HG03039 (cell line): ENCODE results near the gene SMURF1.
"Not testable (repeated sequence)": the region's sequence is repeated elsewhere in the genome, so short reads cannot be mapped to it uniquely, and the experiment has no call there.

Source experiments
- ATAC-seq: cut with Tn5 transposase; IDR thresholded peaks from one replicate; pipeline ENCODE4 v1.9.1; 2021; ENCODE audit warnings: mild to moderate bottlenecking, moderate library complexity; ENCODE audit not compliant: unreplicated experiment

SMURF1 gene

DNA sequence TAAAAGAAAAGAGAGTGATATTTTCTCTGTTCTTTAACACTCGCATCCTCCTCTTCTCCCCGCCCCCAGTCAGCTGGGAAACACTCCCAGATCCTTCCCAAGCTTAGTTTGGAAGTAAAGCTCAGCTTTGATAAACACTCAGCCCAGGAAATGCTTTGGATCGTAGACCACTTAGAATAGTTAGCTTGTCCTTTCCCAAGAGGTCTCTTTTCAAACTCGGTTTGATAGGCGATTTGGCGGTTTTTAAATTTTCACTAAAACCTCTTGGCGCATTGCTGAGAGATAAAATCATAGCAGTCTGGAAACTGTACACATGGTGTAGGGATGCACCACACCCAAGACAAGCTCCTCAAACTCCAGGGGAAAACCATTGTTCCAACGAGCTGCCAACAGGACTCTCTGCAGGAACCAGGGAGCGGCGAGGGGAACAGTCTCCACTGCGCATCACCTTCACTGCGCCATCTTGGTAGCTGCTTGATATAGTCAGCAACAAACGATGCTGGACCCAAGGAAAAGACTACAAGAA lies 22.3 kb downstream of the SMURF1 start:
- ATAC-seq: no peak

DNA sequence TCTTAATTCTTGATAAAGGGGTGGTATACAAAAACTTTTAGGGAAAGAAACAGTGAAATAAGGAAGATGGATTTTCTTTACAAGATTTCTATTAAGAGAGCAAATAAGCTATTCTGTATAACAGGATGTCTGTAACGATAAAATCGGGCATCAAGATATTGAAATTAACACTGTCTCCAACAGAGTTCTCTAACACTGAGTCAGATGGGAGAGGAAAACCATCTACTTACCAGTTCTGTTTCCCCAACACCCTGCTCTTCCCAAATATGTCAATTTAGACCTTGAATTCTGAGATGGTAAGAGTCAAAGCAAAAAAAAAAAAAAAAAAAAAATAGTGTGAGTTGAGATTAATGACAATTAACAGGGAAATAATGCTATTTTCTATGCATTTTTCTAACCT lies 23.0 kb downstream of the SMURF1 start:
- no peak for ATAC-seq

DNA sequence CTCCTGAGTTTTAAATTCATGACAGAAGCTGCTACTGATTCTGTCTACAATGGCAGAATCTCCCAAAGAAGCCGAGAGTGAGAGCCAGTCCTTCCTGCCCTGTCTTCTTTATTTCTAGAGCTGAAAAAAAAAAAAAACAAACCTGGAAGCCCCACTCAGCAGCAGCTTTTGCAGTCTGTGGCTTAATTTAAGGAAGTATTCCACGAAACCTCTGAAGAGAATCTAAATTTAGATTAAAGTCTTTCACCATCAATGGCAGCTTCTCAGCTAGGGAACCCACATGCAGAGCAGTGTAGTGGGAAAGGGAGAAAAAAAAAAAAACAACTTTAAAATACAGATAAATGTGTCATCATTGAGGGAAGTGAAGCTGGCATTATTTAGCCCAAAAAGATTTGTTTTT lies 23.4 kb downstream of the SMURF1 start:
- ATAC-seq: no peak

DNA sequence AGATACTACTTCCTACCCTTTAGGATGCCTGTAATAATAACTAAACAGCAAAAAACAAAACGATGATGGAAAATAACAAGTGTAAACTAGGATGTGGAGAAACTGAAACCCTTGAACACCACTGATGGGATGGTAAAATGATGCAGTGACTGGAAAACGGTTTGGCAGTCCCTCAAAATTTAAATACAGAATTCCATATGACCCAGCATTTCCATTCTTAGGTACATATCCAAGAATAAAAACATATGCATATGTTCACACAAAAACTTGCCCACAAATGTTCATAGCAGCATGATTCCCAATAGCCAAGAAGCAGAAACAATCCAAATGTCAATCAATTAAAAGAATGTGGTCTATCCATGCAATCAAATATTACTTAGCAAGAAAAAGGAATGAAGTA lies 25.8 kb downstream of the SMURF1 start:
- no peak for ATAC-seq

DNA sequence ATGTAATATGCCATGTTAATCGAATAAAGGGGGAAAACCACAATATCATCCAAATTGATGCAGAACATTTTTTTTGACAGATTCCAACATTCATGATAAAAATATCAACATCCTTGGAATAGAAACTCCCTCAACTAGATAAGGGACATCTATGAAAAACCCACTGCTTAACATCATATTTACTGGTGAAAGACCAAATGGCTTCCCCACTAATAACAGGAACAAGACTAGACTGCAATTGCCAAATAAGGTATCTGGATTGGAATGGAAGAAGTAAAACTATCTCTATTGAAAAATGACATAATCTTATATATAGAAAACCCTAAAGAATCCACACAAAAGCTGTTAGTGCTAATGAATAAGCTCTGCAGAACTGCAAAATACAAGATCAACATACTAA lies 27.8 kb downstream of the SMURF1 start:
- no peak for ATAC-seq

DNA sequence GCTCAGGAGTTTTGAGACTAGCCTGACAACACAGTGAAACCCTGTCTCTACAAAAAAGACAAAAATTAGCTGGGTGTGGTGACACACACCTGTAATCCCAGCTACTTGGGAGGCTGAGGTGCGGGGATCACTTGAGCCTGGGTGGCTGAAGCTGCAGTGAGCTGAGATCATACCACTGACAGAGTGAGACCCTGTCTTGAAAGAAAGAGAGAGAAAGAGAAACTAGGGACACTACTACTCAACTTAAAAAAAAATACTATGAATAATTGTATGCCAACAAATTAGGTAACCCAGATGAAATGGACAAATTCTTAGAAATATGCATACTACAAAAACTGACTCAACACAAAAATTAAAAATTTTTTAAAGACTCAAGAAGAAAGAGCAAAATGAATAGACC lies 28.5 kb downstream of the SMURF1 start:
- no peak for ATAC-seq

DNA sequence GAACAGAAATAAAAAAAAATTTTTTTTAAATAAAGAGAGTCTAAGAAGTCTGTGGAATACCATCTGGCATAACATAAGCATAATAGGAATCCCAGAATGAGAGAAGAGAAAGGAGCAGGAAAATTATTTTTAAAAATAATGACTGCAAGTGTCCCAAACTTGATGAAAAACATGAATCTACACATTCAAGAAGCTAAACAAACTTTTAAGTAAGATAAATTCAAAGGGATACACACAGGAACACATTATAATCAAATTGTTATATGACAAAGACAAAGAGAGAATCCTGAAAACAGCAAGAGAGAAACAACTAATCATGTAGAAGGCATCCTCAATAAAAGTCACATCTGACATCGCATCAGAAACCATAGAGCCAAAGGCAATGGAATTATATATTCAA lies 30.9 kb downstream of the SMURF1 start:
- no peak for ATAC-seq

DNA sequence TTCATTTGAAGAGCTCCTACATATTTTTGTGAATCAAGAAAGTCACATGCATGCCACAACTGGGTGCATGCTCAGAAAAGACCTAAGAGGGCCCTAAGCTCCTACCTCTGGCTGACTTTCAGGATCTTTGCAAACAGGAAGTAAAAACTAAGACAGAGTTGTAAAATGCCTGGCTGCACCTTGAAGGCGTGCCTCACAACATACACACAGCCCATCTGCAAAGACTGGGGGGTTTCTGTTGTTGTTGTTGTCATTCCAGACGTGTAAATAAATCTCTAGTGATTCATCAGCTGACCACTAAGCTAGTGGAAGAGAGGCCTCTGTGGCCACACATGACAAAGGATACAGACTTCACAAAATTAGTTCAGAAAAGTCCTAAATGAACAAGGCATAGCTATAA lies 31.8 kb downstream of the SMURF1 start:
- peak; percentile 73 for ATAC-seq

DNA sequence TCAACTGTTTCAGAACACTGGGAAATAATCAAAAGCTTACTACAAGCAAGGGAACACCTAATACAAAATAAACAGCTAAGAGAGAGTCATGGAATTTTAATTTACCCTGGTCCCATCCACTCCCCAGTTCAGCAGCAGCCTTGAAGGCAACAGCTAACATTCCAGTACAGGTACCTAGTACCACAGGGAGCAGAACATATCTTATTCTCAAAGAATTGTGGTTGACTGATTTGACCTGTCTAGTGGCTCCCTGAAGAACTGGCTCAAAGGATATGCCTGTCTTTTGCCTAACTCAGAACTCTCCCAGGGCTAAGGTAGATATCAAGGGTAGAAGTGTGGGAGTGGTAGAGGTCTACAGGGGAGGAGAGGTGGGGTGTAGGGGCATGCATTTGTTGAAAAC lies 32.3 kb downstream of the SMURF1 start:
- no peak for ATAC-seq

DNA sequence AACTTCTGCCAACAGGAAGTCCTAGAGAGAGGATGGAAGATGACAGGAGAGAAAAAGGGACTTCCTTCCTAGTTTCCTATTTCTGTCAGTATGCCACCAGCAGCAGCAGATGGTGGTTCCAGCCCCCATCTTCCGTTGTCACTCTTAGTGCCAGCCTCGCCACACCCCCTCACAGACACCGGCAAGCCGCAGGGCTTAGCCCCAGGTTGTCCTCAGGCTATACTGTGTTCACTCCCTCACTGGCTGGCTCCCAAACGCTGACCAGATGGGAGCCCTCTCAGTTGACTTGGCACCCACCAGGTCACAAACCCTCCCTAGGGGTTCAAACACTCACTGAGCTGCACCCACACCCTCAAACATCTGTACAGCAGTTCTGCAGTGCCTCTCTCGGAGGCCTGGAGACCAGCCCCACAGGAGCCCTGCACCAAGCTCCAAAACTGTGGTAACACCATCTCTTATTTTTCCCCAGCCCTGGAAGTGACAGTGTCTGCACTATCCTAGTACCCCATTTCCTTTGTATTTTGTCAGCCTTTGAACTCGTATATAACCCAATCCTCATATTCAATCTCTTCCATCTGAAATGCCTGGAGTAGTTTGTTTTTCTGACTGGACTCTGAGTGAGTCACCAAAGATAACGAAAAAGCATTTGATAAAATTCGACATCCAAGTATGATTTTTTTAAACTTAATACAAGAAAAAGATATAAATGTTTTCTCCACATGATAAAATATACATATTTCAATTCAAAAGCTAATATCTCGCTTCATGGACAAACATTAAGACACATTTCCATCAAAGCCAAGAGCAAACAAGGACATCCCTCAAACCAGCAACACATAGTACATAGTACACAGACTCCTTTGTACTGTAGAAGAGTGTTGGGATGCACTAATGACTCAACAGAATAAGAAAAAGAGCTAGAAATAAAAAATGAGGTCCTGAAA lies 34.5 kb downstream of the SMURF1 start:
- ATAC-seq: no peak

DNA sequence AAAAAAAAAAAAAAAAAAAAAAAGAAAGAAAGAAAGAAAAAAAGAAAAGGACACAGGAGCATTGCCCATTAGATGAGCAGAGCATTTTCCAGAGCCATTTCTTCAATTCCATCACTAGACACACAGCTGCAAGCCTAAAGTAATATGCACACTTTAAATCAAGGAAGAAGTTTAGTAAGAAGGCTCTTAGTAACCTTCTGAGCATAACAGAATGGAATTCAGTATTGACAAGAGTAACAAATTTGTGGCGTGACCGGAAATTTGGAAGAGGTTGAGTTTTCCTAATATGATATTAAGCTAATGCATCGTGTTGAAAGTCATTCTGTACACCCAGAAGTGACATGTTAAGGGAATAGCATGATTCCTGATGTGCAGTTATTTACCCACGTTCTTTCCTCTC lies 35.3 kb downstream of the SMURF1 start:
- ATAC-seq: no peak

DNA sequence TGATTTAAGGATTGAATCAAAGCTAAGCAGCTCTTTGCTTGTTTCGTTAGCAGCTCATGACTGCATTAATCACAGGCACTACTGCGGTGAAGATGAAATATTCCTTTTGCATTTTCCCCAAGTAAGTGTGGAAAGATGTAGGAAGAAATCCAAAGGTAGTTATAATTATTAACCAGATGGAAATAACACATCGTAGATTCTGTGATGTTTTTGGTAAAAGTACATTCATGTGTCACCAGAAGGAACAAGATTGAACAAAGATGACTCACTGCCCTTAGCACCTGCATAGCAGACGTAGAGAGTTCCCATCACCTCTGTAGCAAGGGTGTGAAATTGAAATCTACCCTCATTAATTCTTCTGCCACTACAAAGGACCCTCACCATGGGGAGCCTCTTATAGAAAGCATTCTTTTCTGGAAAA lies 37.1 kb downstream of the SMURF1 start:
- no peak for ATAC-seq

DNA sequence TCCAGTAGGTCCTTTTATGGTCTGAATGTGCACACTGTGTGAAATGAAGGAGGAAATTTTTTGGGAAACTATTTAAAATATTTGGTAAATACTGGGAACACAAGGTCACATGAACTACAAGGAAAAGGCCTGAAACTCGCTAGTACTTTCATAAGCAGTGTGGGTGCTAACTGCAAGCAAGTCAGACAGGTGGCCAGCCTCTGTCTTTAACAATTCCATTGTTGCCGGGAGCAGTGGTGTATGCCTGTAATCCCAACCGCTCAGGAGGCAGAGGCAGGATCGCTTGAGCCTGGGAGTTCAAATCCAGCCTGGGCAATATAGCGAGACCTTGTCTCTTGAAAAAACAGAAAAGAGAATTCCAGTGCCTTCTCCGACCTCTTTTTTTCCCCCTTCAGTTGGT lies 37.5 kb downstream of the SMURF1 start:
- ATAC-seq: no peak

DNA sequence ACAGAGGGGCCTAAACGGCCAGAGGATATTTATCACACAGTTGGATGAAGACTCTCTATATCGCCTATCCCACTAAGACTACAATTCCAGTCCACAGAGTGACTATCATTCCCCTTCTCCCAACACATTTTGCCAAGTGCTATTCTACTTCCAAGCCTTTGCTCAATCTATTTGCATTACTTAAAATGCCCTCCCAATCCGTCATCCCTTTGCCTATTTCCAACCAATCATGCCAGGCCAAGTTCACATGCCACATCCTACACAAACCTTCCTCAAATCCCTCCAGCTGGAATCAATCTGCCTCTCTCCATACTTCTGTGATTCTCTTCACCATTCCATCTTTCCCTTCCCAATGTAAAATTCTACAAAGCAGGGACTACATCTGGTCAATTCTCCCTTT lies 38.2 kb downstream of the SMURF1 start:
- no peak for ATAC-seq

DNA sequence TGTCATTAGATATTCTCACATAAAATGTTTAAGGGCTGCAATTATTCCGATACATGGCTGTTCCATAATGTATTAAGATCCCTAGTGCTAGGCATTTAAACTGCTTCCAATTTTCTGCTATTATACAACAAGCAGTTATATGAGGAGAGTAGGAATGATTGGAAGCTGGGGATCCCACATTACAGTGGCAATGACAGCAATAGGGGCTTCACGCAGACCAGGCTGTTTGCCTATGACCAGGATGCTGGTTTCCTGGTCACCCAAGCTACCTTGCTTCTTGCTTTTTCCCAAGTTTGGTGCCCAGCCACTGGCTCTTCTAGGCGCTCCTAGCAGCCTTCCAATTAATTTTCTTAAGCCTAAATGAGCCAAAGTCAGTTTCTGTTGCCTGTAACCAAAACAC lies 39.3 kb downstream of the SMURF1 start:
- no peak for ATAC-seq

DNA sequence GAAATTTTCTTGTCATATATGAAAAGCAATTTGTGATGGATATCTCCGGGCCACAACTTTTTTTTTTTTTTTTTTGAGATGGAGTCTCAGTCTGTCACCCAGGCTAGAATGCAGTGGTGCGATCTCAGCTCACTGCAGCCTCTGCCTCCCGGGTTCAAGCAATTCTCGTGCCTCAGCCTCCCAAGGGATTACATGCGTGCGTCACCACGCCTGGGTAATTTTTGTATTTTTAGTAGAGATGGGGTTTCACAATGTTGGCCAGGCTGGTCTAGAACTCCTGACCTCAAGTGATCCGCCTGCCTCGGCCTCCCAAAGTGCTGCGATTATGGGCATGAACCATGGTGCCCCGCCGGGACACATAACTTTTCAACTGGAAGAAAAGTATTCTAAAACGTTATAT lies 40.1 kb downstream of the SMURF1 start:
- not testable (repeated sequence) for ATAC-seq

DNA sequence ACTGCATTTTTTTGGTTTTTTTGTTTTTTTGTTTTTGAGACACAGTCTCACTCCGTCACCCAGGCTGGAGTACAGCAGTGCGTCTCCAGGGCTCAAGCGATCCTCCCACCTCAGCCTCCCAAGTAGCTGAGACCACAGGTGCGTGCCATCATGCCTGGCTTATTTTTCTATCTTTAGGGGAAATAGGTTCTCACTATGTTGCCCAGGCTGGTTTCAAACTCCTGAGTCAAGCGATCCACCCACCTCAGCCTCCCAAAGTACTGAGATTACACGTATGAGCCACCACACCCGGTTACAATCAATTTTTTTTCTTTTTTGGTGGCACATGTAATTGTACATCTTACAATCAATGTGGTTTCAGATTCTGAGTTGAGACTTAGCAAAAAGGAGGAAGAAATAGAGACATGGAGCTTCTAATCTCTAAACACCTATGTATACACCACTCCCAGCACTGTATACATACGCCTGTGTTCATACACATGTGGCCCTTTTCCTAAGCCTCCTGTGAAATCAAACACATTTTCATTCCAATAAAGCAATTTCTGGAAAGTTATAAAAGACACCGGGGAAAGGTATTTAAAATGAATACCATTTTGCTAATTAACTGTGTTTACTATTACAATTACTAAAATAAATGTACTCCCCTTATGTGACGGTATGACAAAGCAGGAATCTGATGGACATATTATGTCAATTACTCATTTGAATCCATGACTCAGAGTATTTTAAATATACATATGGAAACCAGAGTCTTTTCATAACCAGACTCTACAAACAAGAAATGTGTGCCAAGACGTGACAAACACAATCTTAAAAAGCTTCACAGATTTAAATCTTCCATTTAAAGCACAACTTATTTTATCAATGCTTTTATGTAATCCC lies 40.9 kb downstream of the SMURF1 start:
- no peak for ATAC-seq

DNA sequence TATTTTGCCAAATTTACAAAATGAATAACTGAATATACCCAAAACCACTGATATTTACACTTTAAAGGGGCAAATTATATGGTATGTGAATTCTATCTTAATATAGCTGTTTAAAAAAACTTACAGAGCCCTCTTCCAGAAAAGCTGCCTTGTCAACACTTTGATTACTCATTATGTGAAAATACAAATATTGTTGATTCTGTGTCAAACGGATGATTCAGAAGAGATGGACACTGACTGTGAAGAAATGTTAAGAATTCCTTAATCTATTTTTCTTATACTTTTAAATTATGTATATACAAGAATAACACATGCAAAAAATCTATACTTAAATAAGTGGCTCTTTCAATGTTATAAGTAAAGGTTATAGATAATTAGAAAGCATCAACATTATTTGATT lies 41.5 kb downstream of the SMURF1 start:
- no peak for ATAC-seq

DNA sequence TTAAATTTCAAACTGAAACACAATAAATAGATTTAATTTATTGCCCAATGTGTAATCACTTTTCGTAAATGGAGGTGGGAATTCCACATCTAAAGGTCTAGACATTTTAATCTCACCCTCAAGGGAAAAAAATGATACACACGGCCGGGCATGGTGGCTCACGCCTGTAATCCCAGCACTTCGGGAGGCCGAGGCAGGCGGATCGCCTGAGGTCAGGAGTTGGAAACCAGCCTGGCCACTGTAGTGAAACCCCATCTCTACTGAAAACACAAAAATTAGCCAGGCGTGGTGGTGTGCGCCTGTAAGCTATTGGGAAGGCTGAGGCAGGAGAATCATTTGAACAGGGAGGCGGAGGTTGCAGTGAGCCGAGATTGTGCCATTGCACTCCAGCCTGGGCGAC lies 42.4 kb downstream of the SMURF1 start:
- not testable (repeated sequence) for ATAC-seq

DNA sequence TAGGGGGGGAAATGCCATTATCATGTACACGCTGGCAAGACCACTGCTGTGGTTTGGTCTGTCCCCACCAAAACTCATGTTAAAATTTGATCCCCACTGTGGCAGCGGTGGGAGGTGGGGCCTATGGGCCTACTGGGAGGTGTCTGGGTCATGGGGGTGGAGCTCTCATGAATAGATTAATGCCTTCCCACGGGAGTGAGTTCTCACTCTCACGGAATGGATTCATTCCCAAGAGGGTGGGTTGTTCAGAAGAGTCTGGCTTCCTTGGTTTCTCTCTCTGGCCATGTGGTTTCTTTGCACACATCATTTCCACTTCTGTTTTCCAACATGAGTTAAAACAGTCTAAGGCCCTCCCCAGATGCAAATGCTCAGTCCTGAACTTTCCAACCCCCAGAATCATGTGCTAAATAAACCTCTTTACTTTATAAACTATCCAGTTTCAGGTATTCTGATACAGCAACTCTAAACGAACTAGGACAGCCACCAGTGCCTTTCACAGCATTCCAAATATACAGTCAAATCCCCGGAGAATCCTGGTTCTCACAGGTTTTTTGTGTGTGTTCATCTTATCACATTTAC lies 44.3 kb downstream of the SMURF1 start:
- ATAC-seq: no peak

DNA sequence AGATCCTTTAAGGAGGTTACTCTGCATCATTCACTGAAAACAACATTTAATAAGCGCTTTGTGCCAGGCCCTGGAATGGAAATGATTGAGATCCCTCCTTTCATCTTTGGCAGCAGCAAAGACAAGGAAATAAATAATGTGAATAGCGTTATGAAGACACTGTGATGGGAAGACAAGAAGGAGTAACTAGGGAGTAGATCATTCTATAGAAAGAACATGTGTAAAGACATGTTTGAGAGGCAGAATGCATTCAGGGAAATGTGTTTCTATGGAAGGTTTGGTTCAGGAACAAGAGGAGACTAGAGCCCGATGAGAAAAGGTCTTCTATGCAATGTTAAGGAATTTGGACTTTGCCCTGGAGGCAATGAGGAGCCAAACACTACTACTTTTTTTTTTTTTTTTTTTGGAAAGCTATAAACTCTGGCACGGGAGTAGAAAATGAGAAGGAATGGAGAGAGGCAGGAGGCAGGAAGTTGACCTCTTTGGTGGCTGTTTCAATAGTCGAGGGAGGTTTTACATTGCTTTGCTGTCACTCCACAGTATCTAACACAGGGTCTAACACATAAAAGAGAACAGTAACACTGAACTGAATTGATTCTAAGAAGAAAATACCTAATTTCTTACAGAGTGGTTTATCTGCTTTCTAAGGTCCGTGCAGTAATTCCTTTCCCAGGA lies 44.9 kb downstream of the SMURF1 start:
- no peak for ATAC-seq
